Gastroesophageal sphincter (tissue), 4 donors: ENCODE data around the gene USP6NL. TPM values are rescaled to one million over a fixed set of nuclear protein-coding genes. Genes with fewer than 3 reads are reported as not detected.

Experiments
- ATAC-seq: fragments of 150-250 bp; one replicate; pipeline ENCODE4 v1.9.1; 2016; ENCODE audit warnings: mild to moderate bottlenecking, moderate library complexity
- H3K27ac ChIP-seq, 4 donors: fragments of 200-600 bp; sonication (generic) in 3 of 4; 1 replicate in 3 of 4; 2 replicates in 1 of 4; pipeline ENCODE4 v1.5.1; 2016 to 2019
- H3K27me3 ChIP-seq: fragments of 200-600 bp; sonication (generic); one replicate; pipeline ENCODE4 v1.5.1; 2019
- H3K36me3 ChIP-seq, 2 donors: fragments of 200-600 bp; sonication (generic); one replicate each; pipeline ENCODE4 v1.5.1; 2019; ENCODE audit warnings: control low read depth in 1 of 2
- H3K4me1 ChIP-seq, 3 donors: fragments of 200-600 bp; sonication (generic); 1 replicate in 2 of 3; 2 replicates in 1 of 3; pipeline ENCODE4 v1.5.1; 2016 to 2019; ENCODE audit warnings: control low read depth in 2 of 3
- H3K4me3 ChIP-seq, 2 donors: fragments of 200-600 bp; sonication (generic); one replicate each; pipeline ENCODE4 v1.5.1; 2019; ENCODE audit warnings: mild to moderate bottlenecking in 1 of 2, moderate library complexity in 1 of 2
- H3K9me3 ChIP-seq, 3 donors: fragments of 200-600 bp; sonication (generic); one replicate each; pipeline ENCODE4 v1.5.1; 2017 to 2019; ENCODE audit warnings: control low read depth in 2 of 3
- CTCF ChIP-seq, 4 experiments: fragments of 200-600 bp in 2 of 4; fragments of 450-650 bp in 2 of 4; sonication (generic) in 1 of 4; IDR thresholded peaks; one replicate each; pipeline ENCODE4 v1.5.1; 2017 to 2019; ENCODE audit warnings: antibody characterized with exemption in 4 of 4, mild to moderate bottlenecking in 2 of 4, moderate library complexity in 2 of 4
- EP300 ChIP-seq: sonication (generic); formaldehyde crosslinking; IDR thresholded peaks from one replicate; pipeline ENCODE4 v1.6.1; 2017; ENCODE audit warnings: antibody characterized with exemption, mild to moderate bottlenecking
- POLR2A ChIP-seq, 2 donors: fragments of 450-650 bp; IDR thresholded peaks; one replicate each; pipeline ENCODE4 v1.6.1; 2017; ENCODE audit warnings: antibody characterized with exemption in 2 of 2, mild to moderate bottlenecking in 2 of 2, moderate library complexity in 1 of 2
- POLR2AphosphoS5 ChIP-seq: sonication (generic); formaldehyde crosslinking; IDR thresholded peaks from one replicate; pipeline ENCODE4 v1.6.1; 2017; ENCODE audit warnings: antibody characterized with exemption
- WGBS, 2 donors: methylation state at CpG; one replicate each; pipeline ENCODE4 v1.1.5; 2018; ENCODE audit warnings: low coverage in 1 of 2; 5-methylcytosine and 5-hydroxymethylcytosine counted together
- total RNA-seq, 4 donors: library from RNA; depleted of rRNA; stranded (reverse); fragments of >200 nt; gene quantifications; one replicate each; pipeline ENCODE4 v1.1.0, GENCODE V29; 2016

Gene USP6NL
- total RNA-seq, 4 donors from 2014 or later: 9.0 to 14.7 (median 12.5) TPM

GRCh38 chr10:11557513-11557912 lies 53.9 kb downstream of the USP6NL start:
- no peak for ATAC-seq
- WGBS, 2 donors: 94 to 96% methylated on average over 2 to 7 of the region's 7 CpGs
- no peak for TF ChIP-seq EP300
- no peak for TF ChIP-seq CTCF (IDR thresholded peaks at IDR 0.05)
- no peak for TF ChIP-seq POLR2AphosphoS5
- TF ChIP-seq POLR2A (IDR thresholded peaks at IDR 0.05): no peak
- Histone ChIP-seq H3K27ac (no peak overlapping the region), H3K36me3 (no peaks in the 10 kb centered on the region), H3K27me3 (no peaks in the 10 kb centered on the region), H3K9me3 (no peaks in the 10 kb centered on the region), H3K4me1 (peaks cover 2 to 17% (median 3%) of the 10 kb centered on the region in 3 donors), H3K4me3 (no peak overlapping the region)

GRCh38 chr10:11555556-11555955 lies 55.9 kb downstream of the USP6NL start:
- Histone ChIP-seq H3K4me3 (no peak overlapping the region), H3K36me3 (no peaks in the 10 kb centered on the region), H3K4me1 (peaks cover 2 to 28% (median 7%) of the 10 kb centered on the region in 3 donors), H3K9me3 (no peaks in the 10 kb centered on the region), H3K27me3 (no peaks in the 10 kb centered on the region), H3K27ac (no peak overlapping the region)
- TF ChIP-seq POLR2A (IDR thresholded peaks at IDR 0.05) (no peak), POLR2AphosphoS5 (no peak), EP300 (no peak), CTCF (IDR thresholded peaks at IDR 0.05) (no peak)
- ATAC-seq: no peak

GRCh38 chr10:11553773-11554381 lies 57.6 kb downstream of the USP6NL start:
- H3K4me1 ChIP-seq: peaks cover 0 to 18% (median 7%) of the 10 kb centered on the region in 3 donors
- no peaks in the 10 kb centered on the region for H3K9me3 ChIP-seq
- H3K4me3 ChIP-seq: no peak overlapping the region
- no peak for TF ChIP-seq CTCF (IDR thresholded peaks at IDR 0.05)
- no peaks in the 10 kb centered on the region for H3K36me3 ChIP-seq
- no peak overlapping the region for H3K27ac ChIP-seq
- WGBS, 2 donors: 88 to 96% methylated on average over 5 of the region's 6 CpGs
- no peak for ATAC-seq
- H3K27me3 ChIP-seq: no peaks in the 10 kb centered on the region

- peaks cover 0 to 18% (median 7%) of the 10 kb centered on the region in 3 donors for H3K4me1 ChIP-seq
- ATAC-seq: no peak
- H3K4me3 ChIP-seq: no peak overlapping the region
- peak overlapping the region in 3 of 4 donors; percentile 12 to 45 (median 16) for H3K27ac ChIP-seq
- no peaks in the 10 kb centered on the region for H3K36me3 ChIP-seq
- 41 to 44% methylated on average over 4 of the region's 4 CpGs for WGBS, 2 donors
- TF ChIP-seq EP300: no peak
- TF ChIP-seq POLR2AphosphoS5: peak; percentile 71
- no peaks in the 10 kb centered on the region for H3K9me3 ChIP-seq
- H3K27me3 ChIP-seq: no peaks in the 10 kb centered on the region
Measured at GRCh38 chr10:11551916-11552602, 59.4 kb downstream of the USP6NL start.

GRCh38 chr10:11551104-11551503 lies 60.3 kb downstream of the USP6NL start:
- no peaks in the 10 kb centered on the region for H3K27me3 ChIP-seq
- H3K4me1 ChIP-seq: peaks cover 0 to 18% (median 7%) of the 10 kb centered on the region in 3 donors
- 86 to 96% methylated on average over 4 of the region's 4 CpGs for WGBS, 2 donors
- no peaks in the 10 kb centered on the region for H3K36me3 ChIP-seq
- H3K4me3 ChIP-seq: no peak overlapping the region
- ATAC-seq: no peak
- no peaks in the 10 kb centered on the region for H3K9me3 ChIP-seq
- TF ChIP-seq POLR2AphosphoS5: no peak
- TF ChIP-seq POLR2A (IDR thresholded peaks at IDR 0.05): no peak
- no peak for TF ChIP-seq CTCF (IDR thresholded peaks at IDR 0.05)
- no peak for TF ChIP-seq EP300
- no peak overlapping the region for H3K27ac ChIP-seq
